IPS-18a (cell line): ENCODE results near the gene C14orf93.
"Not testable (repeated sequence)": the region's sequence is repeated elsewhere in the genome, so short reads cannot be mapped to it uniquely, and the experiment has no call there.

Experiments
- H3K27ac ChIP-seq: one replicate; pipeline ENCODE4 v1.5.1; 2013; ENCODE audit warnings: low read length
- H3K27me3 ChIP-seq: one replicate; pipeline ENCODE4 v1.6.1; 2013; ENCODE audit warnings: mild to moderate bottlenecking, low read length; ENCODE audit not compliant: control insufficient read depth, insufficient read depth
- H3K36me3 ChIP-seq: one replicate; pipeline ENCODE4 v1.6.1; 2013; ENCODE audit warnings: low read depth, low read length; ENCODE audit not compliant: control insufficient read depth
- H3K4me1 ChIP-seq: one replicate; pipeline ENCODE4 v1.6.1; 2013; ENCODE audit warnings: low read depth, low read length; ENCODE audit not compliant: control insufficient read depth
- H3K4me3 ChIP-seq: one replicate; pipeline ENCODE4 v1.5.1; 2013; ENCODE audit warnings: low read length
- H3K9ac ChIP-seq: one replicate; pipeline ENCODE4 v1.6.1; 2013; ENCODE audit warnings: mild to moderate bottlenecking, low read length, moderate library complexity
- H3K9me3 ChIP-seq: one replicate; pipeline ENCODE4 v1.6.1; 2013; ENCODE audit warnings: low read depth, low read length; ENCODE audit not compliant: control insufficient read depth

Gene C14orf93

DNA sequence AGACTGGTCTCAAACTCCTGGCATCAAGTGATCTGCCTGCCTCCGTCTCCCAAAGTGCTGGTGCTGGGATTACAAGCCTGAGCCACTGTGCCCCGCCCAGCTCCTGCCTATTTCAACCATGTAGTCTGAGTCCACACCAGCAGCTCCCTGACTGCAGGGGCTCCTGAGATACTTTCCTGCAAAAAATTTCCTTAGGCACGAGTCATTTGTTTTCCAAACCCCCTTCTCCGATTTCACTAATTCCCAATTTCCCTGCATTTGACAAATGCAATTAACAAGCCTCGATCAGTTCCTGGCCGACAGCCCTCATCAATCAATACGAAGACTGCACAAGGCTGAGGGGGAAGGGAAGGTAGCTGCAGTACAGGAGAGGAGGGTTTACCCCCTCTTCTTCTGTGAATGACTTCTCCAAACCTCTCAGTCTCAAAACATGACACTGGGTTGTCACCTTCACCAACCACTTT, 14.7 kb upstream of the C14orf93 start:
- H3K27me3 ChIP-seq: no peaks in the 10 kb centered on the region
- H3K9me3 ChIP-seq: no peaks in the 10 kb centered on the region
- no peaks in the 10 kb centered on the region for H3K4me1 ChIP-seq
- H3K9ac ChIP-seq: no peak overlapping the region
- no peak overlapping the region for H3K4me3 ChIP-seq
- peaks cover 38% of the 10 kb centered on the region for H3K36me3 ChIP-seq
- no peak overlapping the region for H3K27ac ChIP-seq

GRCh38 chr14:23023795-23024152, 13.8 kb upstream of the C14orf93 start:
- H3K9ac ChIP-seq: no peak overlapping the region
- no peaks in the 10 kb centered on the region for H3K9me3 ChIP-seq
- no peaks in the 10 kb centered on the region for H3K4me1 ChIP-seq
- H3K36me3 ChIP-seq: peaks cover 30% of the 10 kb centered on the region
- no peak overlapping the region for H3K27ac ChIP-seq
- H3K4me3 ChIP-seq: no peak overlapping the region
- no peaks in the 10 kb centered on the region for H3K27me3 ChIP-seq

DNA sequence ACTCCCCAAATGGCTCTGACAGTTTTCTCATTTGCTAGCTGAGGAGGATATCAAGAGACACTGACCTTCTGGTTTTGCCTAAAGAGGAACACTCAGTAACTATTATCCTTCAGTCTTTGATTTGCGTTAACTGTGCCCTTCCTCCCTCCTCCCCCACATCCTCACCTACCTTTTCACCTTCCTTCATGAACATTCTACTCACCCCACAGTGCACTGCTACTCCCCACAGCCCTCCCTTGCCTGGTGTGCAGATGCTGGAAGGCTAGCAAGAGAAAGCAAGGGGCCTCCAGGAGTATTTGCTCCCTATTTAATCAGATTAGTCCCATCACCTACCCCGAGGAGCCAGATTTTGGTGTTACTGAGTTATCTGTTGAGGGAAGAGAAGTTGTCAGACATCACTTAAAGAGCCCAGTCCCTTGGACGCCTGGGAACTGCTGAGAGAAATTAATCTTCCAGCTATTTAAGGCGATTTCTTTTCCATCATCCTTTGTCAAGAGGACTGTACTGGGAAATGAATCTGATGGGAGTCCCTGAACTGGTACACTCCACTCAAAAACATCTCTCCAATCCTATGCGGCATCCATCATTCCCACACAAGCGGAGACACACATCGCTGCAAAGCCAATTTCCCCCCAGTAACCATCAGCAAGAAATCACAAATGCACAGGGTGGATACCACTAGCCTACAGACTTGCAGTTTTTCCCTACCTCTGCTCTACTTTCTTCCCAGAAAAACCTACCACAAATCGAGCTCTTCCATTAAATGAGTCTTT, 13.3 kb upstream of the C14orf93 start:
- H3K27me3 ChIP-seq: no peaks in the 10 kb centered on the region
- H3K4me1 ChIP-seq: no peaks in the 10 kb centered on the region
- no peak overlapping the region for H3K4me3 ChIP-seq
- H3K27ac ChIP-seq: no peak overlapping the region
- no peak overlapping the region for H3K9ac ChIP-seq
- H3K36me3 ChIP-seq: peaks cover 25% of the 10 kb centered on the region
- no peaks in the 10 kb centered on the region for H3K9me3 ChIP-seq

- no peaks in the 10 kb centered on the region for H3K9me3 ChIP-seq
- H3K4me3 ChIP-seq: no peak overlapping the region
- no peak overlapping the region for H3K9ac ChIP-seq
- H3K27me3 ChIP-seq: no peaks in the 10 kb centered on the region
- H3K36me3 ChIP-seq: peaks cover 19% of the 10 kb centered on the region
- no peak overlapping the region for H3K27ac ChIP-seq
- H3K4me1 ChIP-seq: no peaks in the 10 kb centered on the region
Measured at GRCh38 chr14:23021889-23022442, 12.0 kb upstream of the C14orf93 start.

DNA sequence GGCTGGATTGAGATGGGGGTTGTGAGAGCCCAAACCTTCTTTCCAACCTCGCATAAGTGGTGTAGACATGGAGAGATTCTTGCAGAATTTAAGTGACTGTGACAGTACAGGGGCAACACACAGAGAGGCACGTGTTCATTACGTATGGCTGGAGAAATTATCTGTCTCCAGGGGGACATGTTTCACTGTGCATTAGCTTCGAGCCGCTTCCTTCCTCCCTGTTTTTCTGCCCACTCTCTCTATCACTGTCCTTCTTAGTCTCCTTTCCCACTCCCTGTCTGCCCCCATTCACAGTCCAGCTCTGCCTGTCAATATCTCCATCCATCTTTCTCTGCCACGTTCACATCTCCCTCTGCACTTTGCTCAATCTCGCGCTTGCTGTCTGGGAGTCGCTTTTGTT, 11.5 kb upstream of the C14orf93 start:
- Histone ChIP-seq H3K4me1 (no peaks in the 10 kb centered on the region), H3K9ac (no peak overlapping the region), H3K4me3 (no peak overlapping the region), H3K9me3 (no peaks in the 10 kb centered on the region), H3K27ac (no peak overlapping the region), H3K36me3 (peaks cover 19% of the 10 kb centered on the region), H3K27me3 (no peaks in the 10 kb centered on the region)

- H3K9me3 ChIP-seq: no peaks in the 10 kb centered on the region
- H3K27me3 ChIP-seq: no peaks in the 10 kb centered on the region
- H3K9ac ChIP-seq: no peak overlapping the region
- H3K4me3 ChIP-seq: no peak overlapping the region
- H3K36me3 ChIP-seq: peaks cover 9% of the 10 kb centered on the region
- no peaks in the 10 kb centered on the region for H3K4me1 ChIP-seq
- H3K27ac ChIP-seq: no peak overlapping the region
Measured at GRCh38 chr14:23020143-23021128, 10.5 kb upstream of the C14orf93 start.

- H3K9me3 ChIP-seq: no peaks in the 10 kb centered on the region
- H3K36me3 ChIP-seq: no peaks in the 10 kb centered on the region
Measured at GRCh38 chr14:23018107-23018506, 8.2 kb upstream of the C14orf93 start.

GRCh38 chr14:23017091-23017490, 7.1 kb upstream of the C14orf93 start:
- Histone ChIP-seq H3K27ac (no peak overlapping the region), H3K9me3 (no peaks in the 10 kb centered on the region), H3K27me3 (no peaks in the 10 kb centered on the region), H3K4me1 (no peaks in the 10 kb centered on the region), H3K4me3 (no peak overlapping the region), H3K36me3 (no peaks in the 10 kb centered on the region), H3K9ac (no peak overlapping the region)

More at GRCh38 chr14:23018107-23018506, 8.2 kb upstream of the C14orf93 start:
- Histone ChIP-seq H3K27me3 (no peaks in the 10 kb centered on the region), H3K4me3 (no peak overlapping the region), H3K4me1 (no peaks in the 10 kb centered on the region), H3K27ac (no peak overlapping the region), H3K9ac (no peak overlapping the region)

- H3K4me3 ChIP-seq: no peak overlapping the region
- H3K9me3 ChIP-seq: no peaks in the 10 kb centered on the region
- H3K27me3 ChIP-seq: no peaks in the 10 kb centered on the region
- H3K9ac ChIP-seq: no peak overlapping the region
- H3K4me1 ChIP-seq: no peaks in the 10 kb centered on the region
- no peaks in the 10 kb centered on the region for H3K36me3 ChIP-seq
- no peak overlapping the region for H3K27ac ChIP-seq
Measured at GRCh38 chr14:23015618-23016017, 5.7 kb upstream of the C14orf93 start.

DNA sequence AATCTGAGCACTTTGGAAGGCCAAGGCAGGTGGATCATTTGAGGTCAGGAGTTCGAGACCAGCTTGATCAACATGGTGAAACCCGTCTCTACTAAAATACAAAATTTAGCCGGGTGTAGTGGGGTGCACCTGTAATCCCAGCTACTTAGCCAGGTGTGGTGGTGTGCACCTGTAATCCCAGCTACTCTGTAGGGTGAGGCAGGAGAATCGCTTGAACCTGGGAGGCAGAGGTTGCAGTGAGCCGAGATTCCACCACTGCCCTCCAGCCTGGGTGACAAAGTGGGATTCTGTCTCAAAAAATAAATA, 3.8 kb upstream of the C14orf93 start:
- H3K4me3 ChIP-seq, H3K4me1 ChIP-seq, H3K36me3 ChIP-seq, H3K9ac ChIP-seq, H3K27me3 ChIP-seq, H3K27ac ChIP-seq, H3K9me3 ChIP-seq: not testable (repeated sequence)

DNA sequence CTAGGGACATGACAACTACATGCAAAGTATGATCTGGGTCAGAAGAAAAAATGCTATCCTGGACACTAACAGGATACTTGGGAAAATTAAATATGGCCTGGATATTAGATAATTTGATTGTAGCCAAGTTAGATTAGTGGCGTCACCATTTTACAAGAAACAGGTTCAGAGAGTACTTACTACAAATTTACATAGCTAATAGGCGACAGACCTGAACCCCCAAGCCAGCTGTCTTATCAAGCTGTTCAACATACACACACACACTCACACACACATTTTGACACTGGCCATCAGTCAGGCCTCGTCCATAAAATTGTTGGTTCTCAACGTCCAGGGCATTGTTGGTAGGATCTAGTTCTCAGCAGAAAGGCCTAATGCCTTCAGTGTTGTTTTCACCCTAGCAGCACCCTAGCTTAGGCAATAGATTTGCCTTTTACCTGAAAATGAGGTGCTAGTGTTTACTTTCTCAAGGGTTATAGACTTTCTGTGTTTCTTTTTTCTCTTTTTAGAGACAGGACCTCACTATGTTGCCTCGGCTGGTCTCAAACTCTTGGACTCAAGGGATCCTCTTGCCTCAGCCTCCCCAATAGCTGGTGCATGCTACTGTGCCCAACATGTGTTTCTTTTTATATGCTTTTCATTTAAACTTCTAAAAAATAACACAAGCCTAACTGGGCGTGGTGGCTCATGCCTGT, 3.3 kb upstream of the C14orf93 start:
- H3K36me3 ChIP-seq: no peaks in the 10 kb centered on the region
- H3K27ac ChIP-seq: no peak overlapping the region
- H3K9ac ChIP-seq: no peak overlapping the region
- H3K4me1 ChIP-seq: peaks cover 4% of the 10 kb centered on the region
- H3K4me3 ChIP-seq: no peak overlapping the region
- H3K27me3 ChIP-seq: no peaks in the 10 kb centered on the region
- no peaks in the 10 kb centered on the region for H3K9me3 ChIP-seq
